Heart left ventricle (tissue), 13 donors: Measurements from ENCODE around the gene GORAB.

Experiments used
- CTCF ChIP-seq, 12 donors: fragments of 200-600 bp; sonication (generic) in 4 of 12; IDR thresholded peaks; one replicate each; pipeline versions ENCODE4 v1.5.0 to v1.8.0; 2018 to 2022; ENCODE audit warnings: antibody characterized with exemption in 12 of 12, mild to moderate bottlenecking in 5 of 12
- POLR2A ChIP-seq, 2 donors: fragments of 450-650 bp; IDR thresholded peaks; one replicate each; pipeline ENCODE4 v1.6.1; 2017; ENCODE audit warnings: antibody characterized with exemption in 2 of 2, mild to moderate bottlenecking in 2 of 2, moderate library complexity in 2 of 2
- donor health status: ischemic (EF 13 %, LVEDD 7.1; RV severe dilation, severe dysfunction).
- donor health status: DM: no; HTN: yes; CAD: no.
- donor health status: DM: no; HTN: no; CAD: no.
- donor health status: ischemic (EF 25% LVEDD 6.9; RV normal size, moderate dysfunction).
- donor health status: ischemic (EF 25% LVEDD 5.7; RV mildly dilated, moderate dysfunction).
- donor health status: ischemic (EF 35%, LVEDD 5.7; RV mildly dilated, moderate dysfunction).
- donor health status: nonischemic (EF 11% LVEDD 7.7; RV severe dilation, severe dysfunction).
- donor health status: DM: yes; HTN: yes; CAD: no.
- donor health status: PGD.
- donor health status: ischemic (EF 29% LVEDD 5.4; RV normal size, mild dysfunction).
- donor health status: nonischemic (EF 23%, LVEDD 6.1; RV moderate dilation, normal function).

DNA sequence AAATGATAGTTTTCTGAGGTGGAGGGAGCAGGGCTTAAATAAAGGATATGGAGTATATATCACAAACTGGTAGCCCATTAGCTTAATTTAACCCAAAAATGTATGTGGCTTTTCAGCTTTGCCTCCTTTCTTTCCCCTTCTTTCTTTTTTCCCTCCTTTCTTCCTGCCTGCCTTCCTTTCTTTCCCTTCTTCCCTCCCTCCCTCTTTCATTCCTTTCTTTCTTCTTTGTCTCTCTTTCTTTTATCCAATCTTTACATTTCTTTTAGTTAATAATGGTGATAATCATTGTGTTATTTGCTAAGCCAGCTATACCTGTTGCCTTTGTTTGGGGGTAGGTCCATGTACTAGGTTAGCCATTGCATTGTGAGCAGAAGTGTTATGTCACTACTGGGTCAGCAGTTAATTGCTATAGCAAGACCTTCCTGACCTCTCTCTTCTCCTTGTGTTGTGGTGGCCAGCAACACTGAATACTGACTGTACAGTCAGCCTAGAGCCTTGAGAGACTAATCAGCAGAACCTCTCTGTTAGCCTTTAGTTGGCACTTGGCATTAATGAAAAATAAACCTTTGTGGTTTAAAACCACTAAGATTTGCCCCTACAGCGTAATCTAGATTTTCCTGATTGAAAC is 5.1 kb downstream of the GORAB start:
- TF ChIP-seq CTCF (IDR thresholded peaks at IDR 0.05) (no peak), POLR2A (IDR thresholded peaks at IDR 0.05) (no peak)
